IPS DF 19.7 (cell line): ENCODE measurements around the gene MYO6.

ENCODE experiments used
- DNase-seq: peaks from one replicate; pipeline ENCODE4 v3.0.0-alpha.2; 2013; ENCODE audit warnings: low read depth, low spot score

MYO6 gene

GRCh38 chr6:75827163-75827562, 78.1 kb downstream of the MYO6 start:
- no peak for DNase-seq

DNA sequence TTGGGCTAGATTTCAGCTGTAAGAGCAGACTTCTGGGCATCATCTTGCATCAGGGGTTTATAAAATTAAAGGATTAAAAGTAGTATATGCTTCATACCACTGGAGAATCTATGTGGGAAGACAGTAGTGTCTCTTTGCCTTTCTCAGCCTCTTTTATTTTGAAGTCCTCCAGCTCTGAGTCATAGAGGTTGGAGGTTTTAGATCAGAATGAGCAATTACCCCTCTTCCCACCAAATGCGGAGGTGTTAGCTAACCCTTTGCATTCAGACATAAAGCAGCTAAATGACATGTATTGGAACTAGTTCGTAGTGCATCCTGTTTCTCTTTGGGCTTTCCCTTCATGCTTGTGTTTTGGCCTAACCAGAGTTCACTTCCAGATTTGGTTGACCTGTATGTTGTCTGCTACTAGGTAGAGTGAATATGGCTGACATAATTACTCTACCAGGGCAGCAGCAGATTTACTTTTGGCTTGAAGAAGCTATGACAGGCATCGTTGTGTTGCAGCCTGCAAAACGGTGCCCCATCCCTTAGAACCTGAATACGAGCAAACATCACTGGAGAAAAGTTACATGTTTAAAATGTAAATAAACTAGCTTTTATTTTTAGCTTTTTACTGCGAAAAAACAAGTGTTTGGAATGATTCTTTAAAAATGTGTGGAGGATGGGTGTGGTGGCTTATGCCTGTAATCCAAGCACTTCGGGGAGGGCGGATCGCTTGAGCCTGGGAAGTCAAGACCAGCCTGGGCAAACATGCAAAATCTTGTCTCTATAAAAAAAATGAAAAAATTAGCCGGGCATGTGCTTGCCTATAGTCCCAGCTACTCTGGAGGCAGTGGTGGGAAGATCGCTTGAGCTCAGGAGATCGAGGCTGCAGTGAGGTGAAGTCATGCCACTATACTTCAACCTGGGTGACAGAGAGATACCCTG, 82.2 kb downstream of the MYO6 start:
- DNase-seq, result no peak

GRCh38 chr6:75834447-75834846, 85.4 kb downstream of the MYO6 start:
- no peak for DNase-seq

DNA sequence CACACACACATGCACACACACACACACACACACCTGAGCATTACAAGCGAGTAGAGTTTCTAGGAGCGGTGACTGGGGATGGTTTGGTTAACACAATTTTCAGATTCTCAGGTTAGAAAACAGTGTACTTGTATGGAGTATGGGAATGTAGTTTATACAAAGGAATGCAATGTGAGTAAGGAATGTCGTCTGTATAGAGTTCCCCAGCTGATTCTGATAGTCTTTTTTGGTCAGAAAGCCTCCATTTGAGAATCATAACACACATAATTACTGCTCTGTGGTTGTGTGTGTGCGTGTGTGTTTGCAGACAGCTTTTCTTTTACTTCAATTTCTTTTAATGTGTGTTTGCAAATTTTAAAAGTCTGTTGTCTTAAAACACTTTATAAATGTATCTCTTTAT, 93.2 kb downstream of the MYO6 start:
- no peak for DNase-seq

- DNase-seq, result no peak
Observed at GRCh38 chr6:75842732-75843131, 93.7 kb downstream of the MYO6 start.

GRCh38 chr6:75843396-75843795, 94.4 kb downstream of the MYO6 start:
- DNase-seq, result no peak

- no peak for DNase-seq
Observed at GRCh38 chr6:75848274-75848673, 99.2 kb downstream of the MYO6 start.

- DNase-seq, result no peak
Observed at GRCh38 chr6:75849329-75850025, 100.4 kb downstream of the MYO6 start.

GRCh38 chr6:75850026-75850833, 101.2 kb downstream of the MYO6 start:
- no peak for DNase-seq

GRCh38 chr6:75852721-75853120, 103.7 kb downstream of the MYO6 start:
- DNase-seq, result no peak

DNA sequence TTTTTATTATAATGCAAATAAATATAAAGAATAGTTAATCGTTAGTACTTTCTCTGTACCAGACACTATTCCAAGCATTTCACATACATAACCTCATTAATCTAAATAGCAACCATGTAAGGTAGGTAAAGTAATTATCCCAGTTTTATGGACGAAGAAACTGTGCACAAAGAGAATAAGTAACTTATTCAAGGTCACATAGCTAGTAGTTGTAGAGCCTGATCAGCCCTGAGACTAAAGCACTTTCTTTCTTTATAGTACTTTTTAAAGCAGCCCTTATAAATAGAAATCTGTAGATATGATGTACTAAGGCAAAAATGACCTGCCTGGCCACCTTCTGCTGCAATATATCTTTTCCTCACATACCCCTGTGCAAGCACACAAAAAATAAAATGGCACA, 104.8 kb downstream of the MYO6 start:
- no peak for DNase-seq

DNA sequence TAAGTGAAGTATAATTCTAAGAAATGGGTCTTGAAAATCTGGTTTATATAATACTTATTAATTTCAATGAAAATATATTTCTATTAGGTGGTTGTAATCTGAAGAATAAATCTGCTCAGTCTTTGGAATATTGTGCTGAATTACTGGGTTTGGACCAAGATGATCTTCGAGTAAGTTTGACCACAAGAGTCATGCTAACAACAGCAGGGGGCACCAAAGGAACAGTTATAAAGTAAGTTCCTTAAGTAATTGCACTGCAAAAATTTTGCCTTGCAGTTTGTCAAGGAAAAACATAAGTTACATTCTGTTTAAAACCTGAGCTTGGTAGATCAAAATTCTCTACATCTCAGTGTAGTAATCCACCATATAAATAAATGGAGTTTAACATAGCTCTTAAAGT, 106.0 kb downstream of the MYO6 start:
- DNase-seq, result no peak

GRCh38 chr6:75856902-75857301, 107.9 kb downstream of the MYO6 start:
- no peak for DNase-seq

GRCh38 chr6:75863001-75863400, 114.0 kb downstream of the MYO6 start:
- DNase-seq, result no peak

GRCh38 chr6:75863784-75864183, 114.7 kb downstream of the MYO6 start:
- no peak for DNase-seq

DNA sequence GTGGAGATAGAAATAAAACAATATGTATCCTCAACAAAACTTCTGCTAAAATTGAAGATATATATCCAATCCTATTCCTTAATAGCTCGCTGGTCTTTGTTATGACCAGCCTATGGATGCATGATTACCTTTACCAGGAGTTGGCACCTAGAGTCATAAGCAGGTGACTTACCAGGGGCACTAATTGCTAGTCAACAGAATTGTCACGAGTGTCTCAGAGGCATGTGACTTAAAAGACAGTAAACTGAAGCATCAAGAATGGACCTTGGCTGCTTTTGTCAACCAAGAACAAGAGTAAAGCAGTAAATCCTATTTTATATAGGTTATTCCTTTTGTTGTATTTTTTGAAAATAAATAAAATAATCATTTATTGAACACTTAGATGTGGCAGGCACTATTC, 115.4 kb downstream of the MYO6 start:
- DNase-seq, result no peak

DNA sequence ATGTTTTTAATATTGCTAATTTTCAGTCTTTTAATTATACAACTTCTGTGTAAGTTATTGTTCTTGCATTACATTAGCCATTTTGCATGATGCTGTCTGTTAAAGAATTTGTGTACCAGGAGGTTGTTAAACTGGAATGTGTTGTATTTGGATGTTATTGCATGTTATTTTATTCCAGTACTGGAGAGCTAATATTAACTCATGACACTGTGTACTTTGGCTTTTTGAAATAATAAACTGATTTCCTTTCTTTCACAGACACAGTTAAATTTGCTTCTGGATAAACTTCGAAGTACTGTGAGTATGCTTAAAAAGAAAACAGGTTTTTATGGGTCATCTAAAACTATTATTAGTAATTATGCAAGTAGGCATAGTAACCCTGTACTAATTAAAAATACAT, 121.3 kb downstream of the MYO6 start:
- no peak for DNase-seq

DNA sequence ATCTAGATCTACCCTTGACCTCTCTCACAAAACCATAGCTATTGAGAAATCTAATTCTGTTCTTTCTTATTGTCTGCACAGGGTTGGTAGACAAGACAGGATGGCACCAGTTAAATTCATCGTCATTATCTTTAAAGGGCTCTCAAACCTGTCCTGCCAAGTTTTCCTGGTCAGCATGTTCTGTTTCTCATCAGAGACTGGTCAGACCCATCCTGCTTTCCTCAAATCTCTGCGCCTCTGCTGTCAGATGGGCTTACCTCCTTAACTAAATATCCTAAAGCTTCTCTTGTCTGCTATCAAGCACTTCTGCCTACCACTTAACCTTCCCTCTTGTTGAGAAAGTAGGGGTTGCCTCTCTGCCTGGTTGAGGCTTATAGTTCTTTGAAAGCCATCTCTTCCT, 125.2 kb downstream of the MYO6 start:
- DNase-seq, result no peak

DNA sequence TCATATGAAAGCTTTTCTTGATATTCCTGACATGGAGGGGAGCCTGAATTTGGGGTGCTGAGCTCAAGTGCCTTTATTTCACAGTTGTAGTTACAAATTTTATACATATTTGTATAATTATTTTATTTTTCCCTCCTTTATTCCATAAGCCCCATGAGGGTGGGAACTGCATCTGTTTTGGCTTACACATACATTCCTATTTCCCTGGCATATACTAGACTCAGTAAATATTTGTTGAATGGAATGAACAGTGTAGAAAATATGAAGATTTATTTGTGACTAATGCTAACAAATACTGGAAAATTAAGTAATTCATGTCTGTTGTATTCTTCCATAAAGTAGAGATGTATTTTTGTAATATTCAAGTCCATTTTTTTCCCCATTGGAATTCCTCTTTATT, 127.1 kb downstream of the MYO6 start:
- DNase-seq, result no peak

- DNase-seq, result no peak
Observed at GRCh38 chr6:75880305-75880704, 131.3 kb downstream of the MYO6 start.

GRCh38 chr6:75882734-75883133, 133.7 kb downstream of the MYO6 start:
- DNase-seq, result no peak

- no peak for DNase-seq
Observed at GRCh38 chr6:75884822-75885221, 135.8 kb downstream of the MYO6 start.
